PC-3 (cell line): ENCODE results near the gene ADM2. TPM values are rescaled to one million over a fixed set of nuclear protein-coding genes. Genes with fewer than 3 reads are reported as not detected.

Source experiments
- ATAC-seq: fragments of 200-7000 bp; cut with Tn5 transposase; 2 replicates; pipeline ENCODE4 v1.9.1; 2020; ENCODE audit warnings: mild to moderate bottlenecking, moderate library complexity
- BruUV-seq: library from RNA; stranded (reverse); fragments of 400-500 nt; replicated peaks from 2 replicates; lab custom pipeline; 2021; lab: Mats Ljungman, UMichigan
- CTCF ChIA-PET: fragments of 300-600 bp; sonication (Branson Sonifier 250); formaldehyde crosslinking; loops from one replicate; lab custom pipeline; 2022; ENCODE audit warnings: antibody characterized with exemption; lab: Charles Lee
- POLR2A ChIA-PET: fragments of 300-600 bp; sonication (Branson Sonifier 250); formaldehyde crosslinking; loops from one replicate; lab custom pipeline; 2022; ENCODE audit warnings: antibody characterized with exemption; ENCODE audit not compliant: unreplicated experiment; lab: Charles Lee
- DNase-seq: peaks from one replicate; pipeline ENCODE4 v3.0.0-alpha.2; 2015
- H2AFZ ChIP-seq: fragments of 300-600 bp; sonication (generic); 2 replicates; pipeline ENCODE4 v1.6.0; 2016; ENCODE audit warnings: antibody characterized with exemption, low read length
- H3F3A ChIP-seq: fragments of 300-600 bp; sonication (generic); one replicate; pipeline ENCODE4 v1.6.0; 2017; ENCODE audit warnings: antibody characterized with exemption, low read length, control low read depth, mild to moderate bottlenecking; ENCODE audit not compliant: unreplicated experiment
- H3K27ac ChIP-seq: fragments of 300-600 bp; sonication (generic); 2 replicates; pipeline ENCODE4 v1.5.1; 2016; ENCODE audit warnings: mild to moderate bottlenecking, low read length
- H3K27me3 ChIP-seq: fragments of 300-600 bp; sonication (generic); 2 replicates; pipeline ENCODE4 v1.6.1; 2016; ENCODE audit warnings: low read length, mixed read lengths
- H3K36me3 ChIP-seq: fragments of 300-600 bp; sonication (generic); 2 replicates; pipeline ENCODE4 v1.6.1; 2016; ENCODE audit warnings: low read depth, mixed run types, low read length, mixed read lengths
- H3K4me1 ChIP-seq: fragments of 300-600 bp; sonication (generic); 2 replicates; pipeline ENCODE4 v1.5.1; 2016; ENCODE audit warnings: low read length; ENCODE audit not compliant: insufficient read depth
- H3K4me2 ChIP-seq: fragments of 300-600 bp; sonication (generic); 2 replicates; pipeline ENCODE4 v1.6.0; 2016; ENCODE audit warnings: low read length
- H3K4me3 ChIP-seq: fragments of 300-600 bp; sonication (generic); 2 replicates; pipeline ENCODE4 v1.5.1; 2016; ENCODE audit warnings: mild to moderate bottlenecking, low read length, mixed read lengths
- H3K79me2 ChIP-seq: fragments of 300-600 bp; sonication (generic); 2 replicates; pipeline ENCODE4 v1.6.1; 2017; ENCODE audit warnings: low read length, mixed read lengths
- H3K9ac ChIP-seq: fragments of 300-600 bp; sonication (generic); 2 replicates; pipeline ENCODE4 v1.6.0; 2016; ENCODE audit warnings: mild to moderate bottlenecking, low read length
- H3K9me2 ChIP-seq: fragments of 300-600 bp; sonication (generic); replicated peaks from 2 replicates; pipeline ENCODE4 v1.6.1; 2016; ENCODE audit warnings: mixed run types, low read length, mixed read lengths
- H3K9me3 ChIP-seq: fragments of 300-600 bp; sonication (generic); 2 replicates; pipeline ENCODE4 v1.6.1; 2016; ENCODE audit warnings: low read length, mixed read lengths
- H4K20me1 ChIP-seq: fragments of 300-600 bp; sonication (generic); 2 replicates; pipeline ENCODE4 v1.6.1; 2016; ENCODE audit warnings: low read length, mixed read lengths
- CTCF ChIP-seq: fragments of 300-600 bp; sonication (generic); conservative IDR thresholded peaks from 2 replicates; pipeline ENCODE4 v1.5.1; 2017; ENCODE audit warnings: antibody characterized with exemption, low read depth, mild to moderate bottlenecking, low read length
- EZH2 ChIP-seq: fragments of 300-600 bp; sonication (generic); IDR thresholded peaks from one replicate; pipeline ENCODE4 v1.6.1; 2017; ENCODE audit warnings: antibody characterized with exemption, mild to moderate bottlenecking, low read length; ENCODE audit not compliant: unreplicated experiment
- EZH2phosphoT487 ChIP-seq: fragments of 300-600 bp; sonication (generic); IDR thresholded peaks from 2 replicates; pipeline ENCODE4 v1.6.1; 2018; ENCODE audit warnings: mild to moderate bottlenecking, antibody characterized with exemption, low read length, borderline replicate concordance
- intact Hi-C: fragments of 100-400 bp; cut with micrococcal nuclease; formaldehyde crosslinking; loops from 2 replicates; pipeline ENCODE4 v1.9.0; 2023
- total RNA-seq: library from RNA; depleted of rRNA; stranded (reverse); fragments of >200 nt; gene quantifications from 2 replicates; pipeline ENCODE4 v1.2.3, GENCODE V29; 2014

The ADM2 gene
- total RNA-seq, 1 experiment from 2014 or later: 1.8 TPM

GRCh38 chr22:50434849-50435248 is 46.5 kb upstream of the ADM2 start:
- Histone ChIP-seq H3K79me2 (no peaks in the 10 kb centered on the region), H3K9ac (no peak overlapping the region), H3K27ac (no peak overlapping the region), H2AFZ (no peak overlapping the region), H3K36me3 (peaks cover 10% of the 10 kb centered on the region; the same call in 1 of the 2 replicates), H3K4me2 (no peak overlapping the region), H4K20me1 (no peaks in the 10 kb centered on the region), H3F3A (no peaks in the 10 kb centered on the region), H3K9me3 (no peaks in the 10 kb centered on the region), H3K9me2 (no peaks in the 10 kb centered on the region), H3K27me3 (no peaks in the 10 kb centered on the region), H3K4me1 (no peaks in the 10 kb centered on the region), H3K4me3 (no peak overlapping the region)
- ATAC-seq (no peak), DNase-seq (no peak)
- BruUV-seq: no TSS peak
- intact Hi-C loops: no loop called here
- TF ChIP-seq CTCF: no peak
- CTCF ChIA-PET: no interaction called here
- POLR2A ChIA-PET: no interaction called here

GRCh38 chr22:50435291-50436014 is 45.9 kb upstream of the ADM2 start:
- intact Hi-C loops: no loop called here
- TF ChIP-seq CTCF: no peak
- TF ChIP-seq EZH2phosphoT487: no peak
- TF ChIP-seq EZH2: no peak
- no peak overlapping the region for H3K4me3 ChIP-seq
- no peaks in the 10 kb centered on the region for H3K27me3 ChIP-seq
- no peak overlapping the region for H3K9ac ChIP-seq
- H3K9me3 ChIP-seq: no peaks in the 10 kb centered on the region
- no peak overlapping the region for H3K27ac ChIP-seq
- H4K20me1 ChIP-seq: no peaks in the 10 kb centered on the region
- DNase-seq: no peak
- CTCF ChIA-PET: no interaction called here
- POLR2A ChIA-PET: no interaction called here
- no TSS peak for BruUV-seq
- no peak overlapping the region for H3K4me2 ChIP-seq
- ATAC-seq: no peak
- H2AFZ ChIP-seq: no peak overlapping the region
- H3K36me3 ChIP-seq: peaks cover 5% of the 10 kb centered on the region; the same call in 1 of the 2 replicates
- H3K9me2 ChIP-seq: no peaks in the 10 kb centered on the region
- H3K4me1 ChIP-seq: no peaks in the 10 kb centered on the region
- no peaks in the 10 kb centered on the region for H3K79me2 ChIP-seq
- no peaks in the 10 kb centered on the region for H3F3A ChIP-seq

- Histone ChIP-seq H3F3A (no peaks in the 10 kb centered on the region), H3K9ac (no peak overlapping the region), H3K36me3 (peaks cover under 1% of the 10 kb centered on the region; the same call in 1 of the 2 replicates), H3K4me3 (no peak overlapping the region), H2AFZ (no peak overlapping the region), H3K9me3 (no peaks in the 10 kb centered on the region), H3K9me2 (no peaks in the 10 kb centered on the region), H3K4me2 (no peak overlapping the region), H3K4me1 (no peaks in the 10 kb centered on the region), H3K27ac (no peak overlapping the region), H4K20me1 (no peaks in the 10 kb centered on the region), H3K27me3 (no peaks in the 10 kb centered on the region), H3K79me2 (no peaks in the 10 kb centered on the region)
- intact Hi-C loops: no loop called here
- TF ChIP-seq EZH2 (no peak), EZH2phosphoT487 (no peak), CTCF (no peak)
- no TSS peak for BruUV-seq
- CTCF ChIA-PET: no interaction called here
- ATAC-seq (no peak), DNase-seq (no peak)
- POLR2A ChIA-PET: no interaction called here
Measured at GRCh38 chr22:50436015-50436830, 45.1 kb upstream of the ADM2 start.
